NT2/D1 (cell line): ENCODE data around the gene CATSPERE.

Experiments used
- YY1 ChIP-seq: IDR thresholded peaks from 2 replicates; pipeline ENCODE4 v1.6.1; 2011; ENCODE audit not compliant: insufficient read length, insufficient read depth
- ZNF274 ChIP-seq: IDR thresholded peaks from 2 replicates; pipeline ENCODE4 v1.6.1; 2011; ENCODE audit warnings: mild to moderate bottlenecking, low read depth, low read length

DNA sequence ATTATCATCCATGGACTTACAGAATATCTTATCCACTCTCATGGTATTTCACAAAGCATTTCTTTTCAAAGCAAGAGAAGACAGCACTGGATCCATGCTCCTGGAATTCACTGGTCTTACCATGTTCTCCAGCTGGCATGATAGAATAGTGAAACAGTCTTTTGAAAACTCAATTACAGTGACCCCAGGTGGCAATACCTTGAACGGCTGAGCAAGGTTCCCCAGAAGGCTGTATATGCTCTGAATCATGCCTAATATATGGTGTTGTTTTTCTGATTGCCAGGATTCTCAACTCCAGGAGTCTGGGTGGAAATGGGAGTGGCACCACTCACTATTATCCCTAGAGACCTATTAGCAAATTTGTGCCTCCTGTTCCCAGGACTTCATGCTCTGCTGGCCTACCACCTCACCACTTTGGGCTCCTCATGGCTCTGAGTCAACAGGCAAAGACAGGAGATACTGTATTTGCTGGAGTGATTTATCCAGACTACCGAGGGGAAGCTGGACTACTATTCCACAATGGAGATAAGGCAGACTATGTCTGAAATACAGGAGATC, 87.6 kb downstream of the CATSPERE start:
- no peak for TF ChIP-seq YY1
- TF ChIP-seq ZNF274 = no peak
